ENCODE measurements around the gene ATP6V1A. TPM values are rescaled to one million over a fixed set of nuclear protein-coding genes. Genes with fewer than 3 reads are reported as not detected.

Gene ATP6V1A
- total and polyA plus RNA-seq, 12 donors: 7.1 to 40.8 (median 18.6) TPM

GRCh38 chr3:113775516-113775915, 28.7 kb downstream of the ATP6V1A start:
- intact Hi-C loops (cut with DNase I): no loop called here
- WGBS, 2 donors: 98 to 100% methylated on average over 1 of the region's 1 CpG
- no peak for DNase-seq
- Histone ChIP-seq H3K36me3 (peaks cover 0 to 25% (median 0%) of the 10 kb centered on the region in 9 donors), H3K9me3 (no peaks in the 10 kb centered on the region), H3K4me1 (peaks cover 0 to 8% (median 0%) of the 10 kb centered on the region in 9 donors), H3K27ac (no peak overlapping the region), H3K27me3 (no peaks in the 10 kb centered on the region), H3K4me3 (no peak overlapping the region)
- TF ChIP-seq CTCF (IDR thresholded peaks at IDR 0.05): no peak
- ATAC-seq: no peak

- H3K9me3 ChIP-seq: no peaks in the 10 kb centered on the region
- TF ChIP-seq CTCF (IDR thresholded peaks at IDR 0.05): no peak
- H3K36me3 ChIP-seq: peaks cover 0 to 27% (median 0%) of the 10 kb centered on the region in 9 donors
- intact Hi-C loops (cut with DNase I): no loop called here
- H3K27ac ChIP-seq: no peak overlapping the region
- H3K4me1 ChIP-seq: peaks cover 0 to 9% (median 0%) of the 10 kb centered on the region in 9 donors
- DNase-seq (no peak), ATAC-seq (no peak)
- WGBS, 2 donors: 94% methylated on average over 3 of the region's 3 CpGs
- H3K27me3 ChIP-seq: no peaks in the 10 kb centered on the region
- H3K4me3 ChIP-seq: no peak overlapping the region
Observed at GRCh38 chr3:113776564-113776963, 29.7 kb downstream of the ATP6V1A start.

- H3K27me3 ChIP-seq: no peaks in the 10 kb centered on the region
- peak in 2 of 8 donors; percentile 35 to 64 for ATAC-seq
- no peaks in the 10 kb centered on the region for H3K9me3 ChIP-seq
- peaks cover 0 to 68% (median 15%) of the 10 kb centered on the region in 9 donors for H3K36me3 ChIP-seq
- intact Hi-C loops (cut with DNase I): loop anchor here in 2 of 10 donors (5.0 kb wide), 1 partner anchor 36 kb away; the partner anchor contains the start of genes ATP6V1A (in 2 of the 2) and NAA50 (in 2 of the 2)
- H3K4me3 ChIP-seq: peak overlapping the region in 3 of 10 donors; percentile 1 to 10 (median 2)
- H3K27ac ChIP-seq: peak overlapping the region in 9 of 10 donors; percentile 31 to 69 (median 51)
- peaks cover 0 to 30% (median 16%) of the 10 kb centered on the region in 9 donors for H3K4me1 ChIP-seq
- DNase-seq: no peak
- TF ChIP-seq CTCF (IDR thresholded peaks at IDR 0.05): no peak
Observed at GRCh38 chr3:113783463-113783862, 36.6 kb downstream of the ATP6V1A start.

- peaks cover 0 to 68% (median 20%) of the 10 kb centered on the region in 9 donors for H3K36me3 ChIP-seq
- TF ChIP-seq CTCF (IDR thresholded peaks at IDR 0.05): no peak
- H3K4me1 ChIP-seq: peaks cover 0 to 30% (median 16%) of the 10 kb centered on the region in 9 donors
- H3K9me3 ChIP-seq: no peaks in the 10 kb centered on the region
- DNase-seq (no peak), ATAC-seq (peak in 5 of 8 donors; percentile 8 to 50 (median 34))
- intact Hi-C loops (cut with DNase I): loop anchor here in 2 of 10 donors (5.0 kb wide), 1 partner anchor 37 kb away; the partner anchor contains the start of genes ATP6V1A (in 2 of the 2) and NAA50 (in 2 of the 2)
- no peaks in the 10 kb centered on the region for H3K27me3 ChIP-seq
- H3K4me3 ChIP-seq: peak overlapping the region in 3 of 10 donors; percentile 1 to 10 (median 2)
- H3K27ac ChIP-seq: peak overlapping the region in 9 of 10 donors; percentile 31 to 69 (median 51)
- 51 to 62% methylated on average over 4 of the region's 4 CpGs for WGBS, 2 donors
Observed at GRCh38 chr3:113783980-113784379, 37.1 kb downstream of the ATP6V1A start.

Measured in heart right ventricle (tissue), 16 donors.